IPS-NIHi11 (cell line): Measurements from ENCODE around the gene UTY.

Experiments
- DNase-seq: peaks from one replicate; pipeline ENCODE4 v3.0.0; 2012; ENCODE audit warnings: mixed read lengths, low spot score

The UTY gene

DNA sequence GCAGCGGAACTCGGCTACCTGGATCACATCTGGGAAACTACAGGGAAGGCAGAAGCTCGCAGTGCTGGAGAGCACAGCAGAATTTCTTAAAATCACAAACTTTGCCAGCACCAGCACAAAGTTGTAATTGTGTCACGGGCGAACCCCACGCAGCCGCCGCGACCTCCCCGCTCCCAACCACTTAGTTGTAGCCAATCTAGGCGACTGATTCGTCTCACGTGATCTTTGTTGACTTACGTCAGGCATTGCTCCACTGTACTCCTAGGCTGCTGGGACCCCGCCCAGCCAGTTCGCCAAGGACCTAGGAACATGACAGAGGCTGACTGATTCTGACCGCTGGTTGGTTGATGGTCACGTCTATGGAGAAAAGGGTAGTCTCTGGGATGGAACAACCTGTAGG lies at the start of gene UTY:
UTY (minus strand) TSS at position 206 of the 400 bp plus-strand sequence. CDS start 368 bp downstream, outside the sequence.
- DNase-seq: peak; percentile 63

- DNase-seq: no peak
These were observed 40.6 kb upstream of the UTY start for GRCh38 chrY:13520474-13520873.

GRCh38 chrY:13501215-13501614 lies 21.4 kb upstream of the UTY start:
- DNase-seq: no peak

DNA sequence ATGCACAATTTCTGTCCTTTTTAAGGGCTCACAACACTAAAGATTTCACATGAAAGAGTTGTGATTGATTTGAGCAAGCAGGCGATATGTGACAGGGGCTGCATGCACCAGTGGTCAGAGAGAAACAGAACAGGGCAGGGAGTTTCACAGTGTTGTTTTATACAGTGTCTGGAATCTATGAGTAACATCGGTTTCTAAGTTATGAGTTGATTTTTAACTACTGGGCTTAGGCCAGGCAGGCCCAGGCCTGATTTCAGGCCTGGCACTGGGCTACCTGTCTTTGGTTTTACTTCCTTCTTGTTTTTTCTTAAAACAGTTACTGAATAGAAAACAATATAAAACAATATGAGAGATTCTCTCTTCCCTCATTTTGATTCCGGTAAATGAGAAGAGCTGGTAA lies 13.9 kb upstream of the UTY start:
- DNase-seq: no peak

GRCh38 chrY:13492408-13492807 lies 12.6 kb upstream of the UTY start:
- DNase-seq: no peak

DNA sequence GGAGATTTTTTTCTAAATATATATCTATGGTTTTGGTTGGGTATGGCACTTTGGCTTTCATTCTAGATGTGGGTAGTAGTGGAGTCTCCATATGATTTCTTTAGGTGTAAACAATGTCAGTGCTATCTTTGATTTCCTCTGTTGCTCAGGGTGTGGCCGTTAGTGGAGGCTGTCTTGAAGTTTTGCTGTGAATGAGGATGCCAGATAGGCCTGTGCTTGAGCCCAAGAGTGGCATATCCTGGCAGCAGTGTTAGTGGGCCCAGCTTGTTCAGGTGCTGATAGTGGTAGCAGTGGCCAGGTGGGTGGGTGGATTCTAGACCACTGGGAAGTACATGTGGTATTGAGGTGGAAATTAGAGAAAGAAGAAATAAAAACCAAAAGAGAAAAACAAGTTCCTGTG lies 8.9 kb upstream of the UTY start:
- no peak for DNase-seq

- peak; percentile 11 for DNase-seq
These were observed 617 bp downstream of the UTY start for GRCh38 chrY:13479121-13479711.

DNA sequence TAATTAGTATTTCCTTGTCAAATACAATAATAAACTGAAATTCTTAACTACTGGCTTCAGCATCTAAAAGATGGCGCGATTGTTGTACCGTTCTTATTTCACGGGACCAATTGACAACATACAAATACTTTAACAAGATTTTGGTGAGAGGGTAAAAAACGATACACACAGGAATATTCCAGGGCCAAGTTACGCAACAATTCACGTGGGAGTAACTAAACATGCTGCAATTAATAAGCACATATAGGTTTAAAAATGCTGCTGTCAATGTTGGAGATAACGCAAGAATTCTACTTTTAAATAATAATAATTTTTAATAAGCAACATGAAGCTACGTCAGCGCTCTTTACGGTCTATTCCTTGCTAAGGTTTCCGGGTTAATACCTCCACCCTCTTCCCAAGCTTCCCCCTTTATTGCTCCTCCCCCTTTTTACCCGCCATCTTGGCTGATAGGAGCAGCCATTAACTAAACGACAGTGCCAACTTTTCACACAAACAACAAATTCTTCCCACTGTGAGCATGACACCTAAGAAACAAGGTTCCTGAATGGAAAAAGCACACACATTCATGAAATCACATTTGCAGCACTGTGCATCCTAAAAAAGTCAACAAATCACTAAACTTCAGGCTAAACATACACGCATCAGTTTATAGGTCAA lies 1.6 kb downstream of the UTY start:
- DNase-seq: peak; percentile 21

- DNase-seq: no peak
These were observed 4.8 kb downstream of the UTY start for GRCh38 chrY:13474997-13475396.

- DNase-seq: no peak
These were observed 28.3 kb downstream of the UTY start for GRCh38 chrY:13451572-13451971.

GRCh38 chrY:13450596-13451130 lies 29.2 kb downstream of the UTY start:
- DNase-seq: no peak

DNA sequence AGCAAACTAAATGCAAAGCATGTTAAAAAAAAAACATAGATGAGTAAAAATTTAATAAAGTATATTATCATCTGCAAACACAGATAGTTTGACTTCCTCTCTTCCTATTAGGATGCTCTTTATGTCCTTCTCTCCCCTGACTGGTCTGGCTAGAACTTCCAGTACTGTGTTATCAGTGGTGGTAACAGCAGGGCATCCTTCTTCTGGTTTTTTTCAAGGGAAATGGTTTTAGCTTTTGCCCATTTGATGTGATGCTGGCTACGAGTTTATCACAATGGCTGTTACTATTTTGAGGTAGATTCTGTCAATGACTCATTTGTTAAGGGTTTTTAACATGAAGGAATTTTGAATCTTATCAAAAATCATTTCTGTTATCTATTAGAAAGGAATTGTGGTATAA lies 34.3 kb downstream of the UTY start:
- no peak for DNase-seq

DNA sequence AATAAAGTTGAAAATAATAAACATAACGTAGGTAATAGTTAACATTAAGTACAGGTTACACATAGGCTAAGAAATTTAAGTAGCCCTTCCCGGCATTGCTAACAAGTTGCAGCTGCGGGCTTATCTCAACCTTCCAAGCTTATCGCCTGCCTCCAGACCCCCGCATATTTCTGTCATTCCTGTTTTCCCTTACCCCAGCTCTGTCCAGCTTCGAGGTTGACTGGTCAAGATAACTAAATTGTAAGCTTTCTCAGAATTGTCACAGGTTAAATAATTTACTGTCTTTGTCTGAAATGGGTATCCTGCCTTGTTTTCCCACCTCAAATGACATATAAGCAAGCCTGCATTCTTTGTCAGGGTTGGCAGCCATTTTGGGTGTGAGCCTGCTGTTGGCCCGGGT lies 36.7 kb downstream of the UTY start:
- no peak for DNase-seq

- DNase-seq: no peak
These were observed 39.0 kb downstream of the UTY start for GRCh38 chrY:13440811-13441210.

GRCh38 chrY:13435968-13436937 lies 43.6 kb downstream of the UTY start:
- peak; percentile 20 for DNase-seq

DNA sequence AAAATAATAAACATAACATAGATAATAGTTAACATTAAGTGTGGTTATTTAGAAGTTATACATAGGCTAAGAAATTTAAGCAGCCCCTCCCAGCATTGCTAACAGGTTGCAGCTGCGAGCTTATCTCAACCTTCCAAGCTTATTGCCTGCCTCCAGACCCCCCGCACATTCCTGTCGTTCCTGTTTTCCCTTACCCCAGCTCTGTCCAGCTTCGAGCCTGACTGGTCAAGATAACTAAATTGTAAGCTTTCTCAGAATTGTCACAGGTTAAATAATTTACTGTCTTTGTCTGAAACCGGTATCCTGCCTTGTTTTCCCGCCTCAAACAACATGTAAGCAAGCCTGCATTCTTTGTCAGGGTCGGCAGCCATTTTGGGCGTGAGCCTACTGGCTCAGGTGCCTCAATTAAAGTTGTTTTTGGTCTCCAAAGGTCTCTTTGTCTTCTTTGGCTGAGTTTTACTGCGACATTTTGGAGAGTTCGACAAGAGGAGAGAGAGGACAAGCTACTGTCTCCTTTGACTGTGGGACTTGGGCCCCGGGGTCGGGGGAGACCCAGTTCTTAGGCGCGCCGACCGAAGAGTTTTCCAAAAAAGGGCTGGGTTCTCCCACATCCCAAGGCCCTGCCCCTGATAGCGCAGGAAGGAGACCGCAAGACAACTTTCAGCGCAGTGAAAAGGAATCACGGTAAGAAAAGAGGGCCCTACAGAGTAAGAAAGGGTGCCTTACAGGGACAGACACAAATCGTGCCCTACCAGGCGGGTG lies 44.4 kb downstream of the UTY start:
- DNase-seq: no peak

GRCh38 chrY:13432293-13433025 lies 47.4 kb downstream of the UTY start:
- no peak for DNase-seq

DNA sequence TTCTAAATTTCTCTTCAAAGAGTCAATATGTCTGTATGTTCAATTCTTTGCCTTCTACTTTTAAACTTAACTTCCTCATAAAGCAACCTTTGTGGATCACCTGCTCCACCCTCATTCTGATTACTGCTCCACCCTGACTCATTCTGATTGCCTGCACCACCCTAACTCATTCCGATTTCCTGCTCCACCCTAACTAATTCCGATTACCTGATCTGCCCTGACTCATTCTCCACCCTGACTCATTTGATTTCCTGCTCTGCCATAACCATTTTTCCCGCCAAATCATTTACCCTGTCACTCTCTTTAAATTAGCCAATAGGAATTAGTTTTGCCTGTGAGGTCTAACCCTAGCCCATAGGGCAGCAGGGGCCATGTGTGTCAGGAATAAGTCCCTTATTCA lies 50.3 kb downstream of the UTY start:
- no peak for DNase-seq

DNA sequence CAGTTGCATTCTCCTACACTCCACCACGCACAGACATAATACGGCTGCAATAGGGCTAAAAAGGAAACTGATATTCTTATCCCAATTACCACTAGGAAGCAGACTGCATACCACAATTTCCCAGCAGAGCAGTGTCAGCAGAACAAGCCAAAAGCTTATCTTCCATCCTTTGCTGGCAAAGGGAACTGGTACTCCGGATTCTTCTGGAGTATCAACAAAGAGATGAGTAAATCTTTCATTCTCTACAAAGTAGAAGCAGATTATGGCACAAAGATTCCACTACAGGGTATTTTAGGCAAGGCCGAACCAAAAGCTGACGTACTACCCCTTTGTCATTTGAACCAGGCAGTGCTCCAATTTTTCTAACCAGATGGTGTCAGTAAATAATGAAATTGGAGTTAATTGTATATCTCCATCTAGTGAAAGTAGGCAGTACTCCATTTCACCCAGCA lies 56.5 kb downstream of the UTY start:
- no peak for DNase-seq

DNA sequence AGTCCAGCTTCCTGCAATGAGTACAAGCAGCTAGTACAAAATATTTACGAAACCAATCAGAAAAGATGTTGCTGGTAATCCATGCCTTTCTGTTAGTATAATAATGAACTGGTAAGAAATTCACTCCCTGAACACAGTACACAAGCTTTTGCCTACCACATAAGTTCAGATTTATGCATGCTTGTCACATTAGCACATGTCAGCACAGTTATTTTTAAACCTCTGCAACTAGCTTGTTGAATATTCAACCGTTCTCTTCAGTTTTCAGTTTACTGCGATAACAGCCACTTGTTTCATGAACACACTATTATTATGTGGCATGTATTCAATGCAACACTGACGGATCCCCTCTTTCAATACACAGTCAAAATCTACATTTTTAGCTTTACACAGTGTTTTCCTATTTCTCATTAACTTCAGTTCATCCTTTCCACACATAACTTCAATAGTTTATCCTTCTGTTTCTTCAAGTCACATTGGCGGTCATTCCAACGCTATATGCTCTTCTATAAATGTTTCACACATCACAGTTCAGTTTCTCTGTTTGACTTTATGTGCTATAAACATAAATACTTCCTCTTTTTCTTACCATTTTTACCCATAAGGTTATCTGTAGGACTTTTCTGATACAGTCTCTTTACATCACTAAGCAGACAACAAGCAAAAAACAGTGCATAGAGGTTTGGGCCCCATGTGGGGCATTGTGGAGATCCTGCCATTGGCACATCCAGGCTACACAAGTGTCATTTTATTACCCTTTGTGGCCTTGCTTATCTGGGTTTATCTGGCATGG lies 62.8 kb downstream of the UTY start:
- DNase-seq: no peak
